GM20000 (cell line): Measurements from ENCODE around the gene ATP6V1E1.
"Not testable (repeated sequence)": the region's sequence is repeated elsewhere in the genome, so short reads cannot be mapped to it uniquely, and the experiment has no call there.

ENCODE experiments used
- DNase-seq: peaks from one replicate; pipeline ENCODE4 v3.0.0; 2012; ENCODE audit warnings: low spot score
- CTCF ChIP-seq: IDR thresholded peaks from 2 replicates; pipeline ENCODE4 v1.5.1; 2012; ENCODE audit warnings: mild to moderate bottlenecking, control low read depth; ENCODE audit errors: extremely low read depth, missing control alignments

Gene ATP6V1E1

GRCh38 chr22:17664414-17665055, 36.0 kb upstream of the ATP6V1E1 start:
- TF ChIP-seq CTCF, result no peak
- DNase-seq, result no peak

- TF ChIP-seq CTCF, result no peak
- no peak for DNase-seq
Measured at GRCh38 chr22:17656870-17657395, 28.4 kb upstream of the ATP6V1E1 start.

- TF ChIP-seq CTCF, result no peak
- no peak for DNase-seq
Measured at GRCh38 chr22:17655289-17655688, 26.7 kb upstream of the ATP6V1E1 start.

GRCh38 chr22:17648569-17648968, 20.0 kb upstream of the ATP6V1E1 start:
- DNase-seq, result no peak
- no peak for TF ChIP-seq CTCF

- no peak for TF ChIP-seq CTCF
- no peak for DNase-seq
Measured at GRCh38 chr22:17647991-17648390, 19.4 kb upstream of the ATP6V1E1 start.

GRCh38 chr22:17647452-17647851, 18.9 kb upstream of the ATP6V1E1 start:
- TF ChIP-seq CTCF, result no peak
- no peak for DNase-seq

GRCh38 chr22:17642357-17642756, 13.8 kb upstream of the ATP6V1E1 start:
- DNase-seq, result not testable (repeated sequence)

GRCh38 chr22:17641269-17641668, 12.7 kb upstream of the ATP6V1E1 start:
- no peak for TF ChIP-seq CTCF
- DNase-seq, result no peak
